ENCODE measurements around the gene GAMT. TPM values are rescaled to one million over a fixed set of nuclear protein-coding genes. Genes with fewer than 3 reads are reported as not detected.

The GAMT gene
- total RNA-seq, 1 donor from 2014 or later: 8.8 TPM

- Mint-ChIP-seq H3K9me3 (no peaks in the 10 kb centered on the region), H3K4me1 (peaks cover 30% of the 10 kb centered on the region), H3K4me3 (peak overlapping the region; percentile 15), H3K36me3 (ENCODE audit: low read depth) (peaks cover 10% of the 10 kb centered on the region), H3K27me3 (peaks cover 36% of the 10 kb centered on the region), H3K27ac (no peak overlapping the region)
- intact Hi-C loops (cut with micrococcal nuclease): no loop called here
- no peak for TF ChIP-seq CTCF (IDR thresholded peaks at IDR 0.05)
- no peak for ATAC-seq (ENCODE audit: low read depth)
- ChIA-PET CTCF (no interaction called here), POLR2A (no interaction called here)
- DNase-seq: peak; percentile 14
Measured at GRCh38 chr19:1446713-1447481, 45.6 kb upstream of the GAMT start.

- ChIA-PET CTCF (interaction anchor here (1.1 to 1.8 kb wide), 4 partner anchors 8 to 202 kb away, joined by 3 to 10 read pairs (median 4); no protein-coding TSS in a partner anchor), POLR2A (interaction anchor here (0.6 to 0.8 kb wide), 2 partner anchors 15 to 177 kb away, joined by 3 to 8 read pairs; partner anchors contain the start of gene CIRBP)
- H3K36me3 Mint-ChIP-seq (ENCODE audit: low read depth): peaks cover 18% of the 10 kb centered on the region
- no peak for TF ChIP-seq CTCF (IDR thresholded peaks at IDR 0.05)
- peak; percentile 21 for DNase-seq
- H3K4me3 Mint-ChIP-seq: no peak overlapping the region
- intact Hi-C loops (cut with micrococcal nuclease): loop anchor here (1.0 to 2.0 kb wide), 2 partner anchors 9 to 25 kb away; no protein-coding TSS in a partner anchor
- no peak overlapping the region for H3K27ac Mint-ChIP-seq
- H3K9me3 Mint-ChIP-seq: no peaks in the 10 kb centered on the region
- no peak for ATAC-seq (ENCODE audit: low read depth)
- peaks cover 30% of the 10 kb centered on the region for H3K4me1 Mint-ChIP-seq
- peaks cover 29% of the 10 kb centered on the region for H3K27me3 Mint-ChIP-seq
Measured at GRCh38 chr19:1445932-1446712, 44.8 kb upstream of the GAMT start.

GRCh38 chr19:1445185-1445931, 44.0 kb upstream of the GAMT start:
- POLR2A ChIA-PET: interaction anchor here (0.6 to 1.5 kb wide), 4 partner anchors 10 to 176 kb away, joined by 3 to 8 read pairs (median 4); partner anchors contain the start of gene CIRBP
- CTCF ChIA-PET: interaction anchor here (1.1 to 1.8 kb wide), 7 partner anchors 8 to 201 kb away, joined by 3 to 10 read pairs (median 4); no protein-coding TSS in a partner anchor
- Mint-ChIP-seq H3K27me3 (peaks cover 21% of the 10 kb centered on the region), H3K4me1 (peaks cover 29% of the 10 kb centered on the region), H3K36me3 (ENCODE audit: low read depth) (peaks cover 25% of the 10 kb centered on the region), H3K4me3 (peak overlapping the region; percentile 79), H3K27ac (no peak overlapping the region), H3K9me3 (no peaks in the 10 kb centered on the region)
- TF ChIP-seq CTCF (IDR thresholded peaks at IDR 0.05): peak; percentile 51
- intact Hi-C loops (cut with micrococcal nuclease): loop anchor here (1.0 to 2.0 kb wide), 2 partner anchors 10 to 25 kb away; no protein-coding TSS in a partner anchor
- ATAC-seq (ENCODE audit: low read depth): peak; percentile 91
- DNase-seq: peak; percentile 85

- Mint-ChIP-seq H3K36me3 (ENCODE audit: low read depth) (peaks cover 38% of the 10 kb centered on the region), H3K9me3 (no peaks in the 10 kb centered on the region), H3K27ac (no peak overlapping the region), H3K27me3 (no peaks in the 10 kb centered on the region), H3K4me3 (peak overlapping the region; percentile 29), H3K4me1 (peaks cover 36% of the 10 kb centered on the region)
- DNase-seq: no peak
- intact Hi-C loops (cut with micrococcal nuclease): no loop called here
- ChIA-PET POLR2A (interaction anchor here (0.6 to 1.4 kb wide), 4 partner anchors 27 to 461 kb away, joined by 3 to 8 read pairs (median 4); no protein-coding TSS in a partner anchor), CTCF (no interaction called here)
- no peak for TF ChIP-seq CTCF (IDR thresholded peaks at IDR 0.05)
- no peak for ATAC-seq (ENCODE audit: low read depth)
Measured at GRCh38 chr19:1441677-1442438, 40.5 kb upstream of the GAMT start.
